HepG2 (cell line): ENCODE data around the gene GRAMD1B. TPM values are rescaled to one million over a fixed set of nuclear protein-coding genes. Genes with fewer than 3 reads are reported as not detected.

Experiments
- ATAC-seq: fragments of 200-7000 bp; cut with Tn5 transposase; 3 replicates; pipeline ENCODE4 v1.9.1; 2020; ENCODE audit warnings: mild to moderate bottlenecking, moderate library complexity
- BruUV-seq: library from RNA; stranded (reverse); fragments of 400-500 nt; replicated peaks from 2 replicates; lab custom pipeline; 2021; lab: Mats Ljungman, UMichigan
- CTCF ChIA-PET: fragments of 300-600 bp; formaldehyde crosslinking; extraction: SDS; loops from one replicate; lab custom pipeline; 2021; ENCODE audit warnings: low total read pairs, inconsistent platforms, low intra/inter-chr PET ratio; lab: Yijun Ruan, JAX
- POLR2A ChIA-PET: fragments of 350-600 bp; sonication (Branson Sonifier 250); formaldehyde crosslinking; loops from one replicate; lab custom pipeline; 2020; ENCODE audit warnings: antibody characterized with exemption, inconsistent platforms; lab: Yijun Ruan, JAX
- DNase-seq: peaks from one replicate; pipeline ENCODE4 v3.0.0-alpha.2; 2015; ENCODE audit warnings: low spot score
- FAIRE-seq: peaks from 3 replicates; lab custom pipeline; 2011; peaks lifted over from hg19 to GRCh38; lab: Jason Lieb, UNC
- H2AFZ ChIP-seq: one replicate; pipeline ENCODE4 v1.6.1; 2011; ENCODE audit warnings: low read length, inconsistent platforms
- H3K27ac ChIP-seq: fragments of 300-600 bp; 3 replicates; pipeline ENCODE4 v1.8.0; 2011; ENCODE audit warnings: mixed run types, mild to moderate bottlenecking, mixed read lengths, low read length, inconsistent platforms; ENCODE audit not compliant: insufficient read depth; ENCODE audit errors: extremely low read length
- H3K27me3 ChIP-seq, 2 experiments: fragments of 200-600 bp in 1 of 2; 2 replicates in 1 of 2; 3 replicates in 1 of 2; pipeline versions ENCODE4 v1.6.0 to v1.8.0; 2011; ENCODE audit warnings: low read length in 2 of 2, mild to moderate bottlenecking in 2 of 2, moderate library complexity in 2 of 2, inconsistent platforms in 1 of 2; ENCODE audit not compliant: insufficient read depth in 2 of 2, control insufficient read depth in 1 of 2
- H3K36me3 ChIP-seq, 2 experiments: fragments of 200-600 bp in 1 of 2; replicated peaks in 1 of 2; 2 replicates in 1 of 2; 3 replicates in 1 of 2; pipeline versions ENCODE4 v1.5.1 to v1.8.0; 2011; ENCODE audit warnings: low read length in 2 of 2, inconsistent platforms in 1 of 2; ENCODE audit not compliant: insufficient read depth in 2 of 2, control insufficient read depth in 1 of 2
- H3K4me1 ChIP-seq: 2 replicates; pipeline ENCODE4 v1.5.1; 2012; ENCODE audit warnings: low read length, inconsistent platforms; ENCODE audit not compliant: insufficient read depth
- H3K4me2 ChIP-seq: 2 replicates; pipeline ENCODE4 v1.6.0; 2011; ENCODE audit warnings: low read depth, low read length, inconsistent platforms
- H3K4me3 ChIP-seq, 3 experiments: fragments of 200-600 bp in 1 of 3; sonication (generic), shearing (Covaris generic) in 1 of 3; replicated peaks in 1 of 3; 2 replicates each; pipeline ENCODE4 v1.5.1; 2011 to 2016; ENCODE audit warnings: low read length in 3 of 3, inconsistent platforms in 2 of 3, low read depth in 2 of 3, mild to moderate bottlenecking in 2 of 3, control low read depth in 1 of 3, mixed read lengths in 1 of 3; ENCODE audit not compliant: insufficient read depth in 1 of 3
- H3K79me2 ChIP-seq: one replicate; pipeline ENCODE4 v1.6.1; 2011; ENCODE audit warnings: low read length, inconsistent platforms; ENCODE audit not compliant: insufficient read depth
- H3K9ac ChIP-seq: 2 replicates; pipeline ENCODE4 v1.6.0; 2011; ENCODE audit warnings: mild to moderate bottlenecking, low read depth, low read length, inconsistent platforms; ENCODE audit not compliant: insufficient read depth
- H3K9me3 ChIP-seq: 2 replicates; pipeline ENCODE4 v1.5.1; 2012; ENCODE audit warnings: mild to moderate bottlenecking, low read length
- H4K20me1 ChIP-seq: 2 replicates; pipeline ENCODE4 v1.6.0; 2011; ENCODE audit warnings: inconsistent platforms, mild to moderate bottlenecking, low read length, moderate library complexity; ENCODE audit not compliant: insufficient read depth
- CBX5 ChIP-seq: sonication (generic); formaldehyde crosslinking; IDR thresholded peaks from 2 replicates; pipeline ENCODE4 v1.4.0; 2020; ENCODE audit warnings: missing genetic modification reagents, borderline replicate concordance
- FOXC1 ChIP-seq: sonication (generic); formaldehyde crosslinking; IDR thresholded peaks from 2 replicates; pipeline ENCODE4 v1.8.0; 2022; ENCODE audit warnings: mild to moderate bottlenecking, missing genetic modification reagents, borderline replicate concordance
- FOXK2 ChIP-seq: fragments of 450-650 bp; IDR thresholded peaks from 2 replicates; pipeline ENCODE4 v1.6.1; 2016
- NCOR1 ChIP-seq: fragments of 200-600 bp; sonication (generic); IDR thresholded peaks from 2 replicates; pipeline ENCODE4 v1.7.0; 2017; ENCODE audit warnings: antibody characterized with exemption, low read length, borderline replicate concordance
- PHF20 ChIP-seq: sonication (generic); formaldehyde crosslinking; IDR thresholded peaks from 2 replicates; pipeline ENCODE4 v1.5.0; 2020; ENCODE audit warnings: mild to moderate bottlenecking, missing genetic modification reagents
- RFXANK ChIP-seq: IDR thresholded peaks from 2 replicates; pipeline ENCODE4 v1.6.1; 2016
- ZBTB38 ChIP-seq: sonication (generic); formaldehyde crosslinking; IDR thresholded peaks from 2 replicates; pipeline ENCODE4 v1.5.1; 2020; ENCODE audit warnings: mild to moderate bottlenecking, missing genetic modification reagents
- ZNF260 ChIP-seq: sonication (generic); formaldehyde crosslinking; IDR thresholded peaks from 2 replicates; pipeline ENCODE4 v1.4.0; 2020; ENCODE audit warnings: missing genetic modification reagents, low read depth, mild to moderate bottlenecking, borderline replicate concordance
- WGBS: methylation state at CpG from one replicate; pipeline ENCODE4 v1.1.6; 2017; ENCODE audit warnings: low lambda C conversion rate; 5-methylcytosine and 5-hydroxymethylcytosine counted together
- in situ Hi-C: cut with HindIII; loops from 2 replicates; pipeline ENCODE4 v1.10.0; 2017; ENCODE audit warnings: low pct_unique_long_range_greater_than_20kb; ENCODE audit not compliant: extremely low pct_ligation_motif_present
- intact Hi-C: fragments of 100-400 bp; cut with micrococcal nuclease; formaldehyde crosslinking; loops from one replicate; pipeline ENCODE4 v1.10.0; 2022; ENCODE audit not compliant: unreplicated experiment
- polyA plus RNA-seq, 8 experiments: library from polyadenylated mRNA; depleted of rRNA in 3 of 8; stranded (reverse) in 7 of 8; unstranded in 1 of 8; fragments of >200 nt; fragmentation: Illumina TruSeq in 4 of 8; extraction: Trizol in 4 of 8; gene quantifications; 2 replicates each; pipeline versions ENCODE4 v1.2.1 to v1.2.3, GENCODE V29; 2011 to 2016; ENCODE audit warnings: low read depth in 4 of 8, missing spikeins in 1 of 8, mixed read lengths in 1 of 8; ENCODE audit not compliant: insufficient read depth in 1 of 8
- total RNA-seq, 5 experiments: library from RNA; depleted of rRNA; stranded (reverse); fragments of >200 nt; fragmentation: Illumina TruSeq; extraction: Trizol; gene quantifications; 2 replicates each; pipeline ENCODE4 v1.2.3, GENCODE V29; 2016; ENCODE audit warnings: low read depth in 1 of 5
- TF ChIP-seq, protein P1 (sequence below): sonication (generic); formaldehyde crosslinking; IDR thresholded peaks from 2 replicates; pipeline ENCODE4 v1.4.0; 2020; ENCODE audit warnings: mild to moderate bottlenecking, missing genetic modification reagents
- TF ChIP-seq, protein P2 (sequence below): IDR thresholded peaks from 2 replicates; pipeline ENCODE4 v1.6.1; 2016; ENCODE audit warnings: mild to moderate bottlenecking, missing biosample characterization, missing genetic modification reagents

GRAMD1B gene
- total and polyA plus RNA-seq, 2 of the 13 experiments (the other 11 are each of a cell fraction or from before 2014, with no cell fraction given), result 0.12 TPM; not detected in 1

DNA sequence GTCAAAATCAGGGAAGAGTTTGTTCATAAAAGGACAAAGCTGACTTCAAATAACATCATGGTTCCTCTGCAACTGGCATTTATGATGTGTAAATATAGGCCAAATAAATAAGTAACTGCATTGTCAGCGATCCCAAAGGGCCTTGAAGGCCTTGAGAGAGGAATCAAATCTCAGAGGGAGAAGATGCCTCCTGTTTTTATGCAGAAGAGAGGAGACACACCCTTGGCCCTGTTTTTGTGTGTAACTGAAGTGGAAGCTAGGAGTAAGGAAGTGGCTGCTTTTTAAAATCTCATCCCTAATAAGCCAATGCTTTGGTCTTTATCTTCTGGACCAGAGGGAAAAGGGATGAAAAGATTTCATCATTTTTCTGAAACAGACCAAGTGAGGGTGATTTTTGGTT lies 240.0 kb downstream of the GRAMD1B start:
- no TSS peak for BruUV-seq
- no peaks in the 10 kb centered on the region for H3K9me3 ChIP-seq
- DNase-seq (no peak), ATAC-seq (no peak), FAIRE-seq (no peak)
- H3K9ac ChIP-seq, result no peak overlapping the region
- no peaks in the 10 kb centered on the region for H3K79me2 ChIP-seq
- in situ Hi-C loops, result no loop called here
- H2AFZ ChIP-seq, result no peak overlapping the region
- H3K27ac ChIP-seq, result no peak overlapping the region
- H3K4me2 ChIP-seq, result no peak overlapping the region
- CTCF ChIA-PET, result no interaction called here
- H3K4me3 ChIP-seq, result no peak overlapping the region
- no peaks in the 10 kb centered on the region for H3K4me1 ChIP-seq
- WGBS, result 0% methylated on average over 1 of the region's 1 CpG
- no peaks in the 10 kb centered on the region for H3K36me3 ChIP-seq
- H3K27me3 ChIP-seq, result 0 out of 5 replicates have a peak, but pooled peaks cover 0 to 2% of the 10 kb centered on the region in 2 experiments
- H4K20me1 ChIP-seq, result no peaks in the 10 kb centered on the region
- POLR2A ChIA-PET, result no interaction called here
- TF ChIP-seq ZNF260 (CRISPR knock-in tag), result no peak
- TF ChIP-seq, protein P1, sequence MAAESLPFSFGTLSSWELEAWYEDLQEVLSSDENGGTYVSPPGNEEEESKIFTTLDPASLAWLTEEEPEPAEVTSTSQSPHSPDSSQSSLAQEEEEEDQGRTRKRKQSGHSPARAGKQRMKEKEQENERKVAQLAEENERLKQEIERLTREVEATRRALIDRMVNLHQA (CRISPR knock-in tag), result no peak
- no peak for TF ChIP-seq PHF20 (CRISPR knock-in tag)
- no peak for TF ChIP-seq FOXK2
- no peak for TF ChIP-seq CBX5 (CRISPR knock-in tag)
- TF ChIP-seq NCOR1, result no peak
- no peak for TF ChIP-seq ZBTB38 (CRISPR knock-in tag)
- TF ChIP-seq RFXANK (CRISPR knock-in tag), result no peak
- TF ChIP-seq, protein P2, sequence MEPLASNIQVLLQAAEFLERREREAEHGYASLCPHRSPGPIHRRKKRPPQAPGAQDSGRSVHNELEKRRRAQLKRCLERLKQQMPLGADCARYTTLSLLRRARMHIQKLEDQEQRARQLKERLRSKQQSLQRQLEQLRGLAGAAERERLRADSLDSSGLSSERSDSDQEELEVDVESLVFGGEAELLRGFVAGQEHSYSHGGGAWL (CRISPR knock-in tag), result no peak
- no peak for TF ChIP-seq FOXC1 (CRISPR knock-in tag)
- TF ChIP-seq, all 625 proteins: peak for 0
- intact Hi-C loops, result no loop called here
